SK-N-MC (cell line): ENCODE measurements around the gene DNAJC15.

Experiments
- DNase-seq: peaks from one replicate; pipeline ENCODE4 v3.0.0-alpha.2; 2011; ENCODE audit warnings: low read depth, low spot score
- H3K27ac ChIP-seq: fragments of 200-600 bp; sonication (generic); 2 replicates; pipeline ENCODE4 v1.5.1; 2016; ENCODE audit warnings: mixed run types
- H3K36me3 ChIP-seq: fragments of 200-600 bp; sonication (generic); 2 replicates; pipeline ENCODE4 v1.6.1; 2017; ENCODE audit warnings: antibody characterized with exemption, low read length, mixed read lengths; ENCODE audit not compliant: insufficient read depth
- H3K4me3 ChIP-seq: fragments of 200-600 bp; sonication (generic); 2 replicates; pipeline ENCODE4 v1.5.1; 2016
- H3K9ac ChIP-seq: fragments of 200-600 bp; sonication (generic); 2 replicates; pipeline ENCODE4 v1.8.0; 2017; ENCODE audit warnings: mixed run types, mixed read lengths; ENCODE audit not compliant: insufficient read length
- H3K9me3 ChIP-seq: fragments of 200-600 bp; sonication (generic); 2 replicates; pipeline ENCODE4 v1.6.1; 2017; ENCODE audit warnings: low read depth, mild to moderate bottlenecking, antibody characterized with exemption, low read length, moderate library complexity, mixed read lengths
- EZH2 ChIP-seq: fragments of 200-600 bp; sonication (generic); IDR thresholded peaks from one replicate; pipeline ENCODE4 v1.6.1; 2017; ENCODE audit warnings: antibody characterized with exemption
- FOXP2 ChIP-seq: optimal IDR thresholded peaks from 2 replicates; pipeline ENCODE3; 2011; ENCODE audit warnings: mild to moderate bottlenecking, moderate library complexity; ENCODE audit not compliant: insufficient read depth; ENCODE audit errors: extremely low read length, control extremely low read depth
- POLR2AphosphoS5 ChIP-seq: IDR thresholded peaks from 2 replicates; pipeline ENCODE4 v1.6.1; 2012; ENCODE audit warnings: mild to moderate bottlenecking, low read depth, low read length, borderline replicate concordance

Gene DNAJC15

DNA sequence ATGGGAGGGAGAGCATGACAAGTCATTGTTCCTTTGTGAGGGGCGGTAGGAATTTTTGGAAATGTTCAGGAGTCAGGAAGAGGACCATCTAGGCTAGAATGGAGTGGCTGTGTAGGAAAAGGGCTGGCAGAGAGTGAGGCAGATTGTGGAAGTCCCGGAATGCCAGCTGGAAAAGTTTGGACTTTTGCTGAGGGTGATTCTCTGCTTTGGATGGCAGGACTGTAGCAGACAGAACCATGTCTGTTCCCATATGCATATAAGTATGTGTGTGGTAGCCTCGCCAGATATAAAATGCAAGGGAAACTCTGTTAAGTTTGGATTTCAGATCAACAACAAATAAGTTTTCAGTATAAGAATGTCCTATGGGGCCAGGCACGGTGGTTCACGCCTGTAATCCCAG lies 112.1 kb downstream of the DNAJC15 start:
- H3K9ac ChIP-seq = no peak overlapping the region
- no peaks in the 10 kb centered on the region for H3K9me3 ChIP-seq
- TF ChIP-seq FOXP2 (no peak), EZH2 (no peak), POLR2AphosphoS5 (no peak)
- H3K27ac ChIP-seq = no peak overlapping the region
- DNase-seq = no peak
- H3K4me3 ChIP-seq = no peak overlapping the region
- H3K36me3 ChIP-seq = no peaks in the 10 kb centered on the region

DNA sequence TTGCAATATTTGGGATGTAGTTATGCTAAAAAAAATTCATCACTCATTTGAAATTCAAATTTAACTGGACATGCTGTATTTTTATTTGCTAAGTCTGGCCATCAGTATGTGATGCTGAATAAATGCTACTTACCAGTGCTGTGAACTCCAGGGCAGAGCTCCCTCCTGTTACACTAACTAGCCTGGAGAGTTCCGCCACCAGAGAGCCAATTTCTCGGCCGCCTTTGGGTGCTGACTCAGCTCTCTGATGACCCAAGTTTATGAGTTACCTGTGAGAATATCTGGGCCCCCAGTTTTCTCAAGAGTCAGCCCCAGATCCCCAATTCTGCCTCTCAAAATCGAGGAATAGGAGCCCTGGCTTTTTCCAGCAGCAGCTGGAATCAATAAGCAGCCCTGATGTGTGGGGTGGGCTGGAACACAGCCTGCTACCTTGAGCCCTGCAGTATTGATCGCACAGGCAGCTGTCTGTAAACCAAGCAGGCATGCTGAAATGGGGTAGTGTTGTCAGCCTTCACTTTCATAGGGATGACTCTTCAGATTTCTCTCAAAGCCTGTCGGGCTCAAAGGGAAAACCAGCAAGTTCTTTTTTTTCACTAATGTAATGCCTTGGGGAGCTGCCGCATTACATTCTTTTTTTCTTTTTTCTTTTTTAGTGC lies 113.7 kb downstream of the DNAJC15 start:
- H3K9me3 ChIP-seq = no peaks in the 10 kb centered on the region
- no peak overlapping the region for H3K4me3 ChIP-seq
- no peak for DNase-seq
- H3K36me3 ChIP-seq = no peaks in the 10 kb centered on the region
- no peak overlapping the region for H3K9ac ChIP-seq
- no peak overlapping the region for H3K27ac ChIP-seq
- no peak for TF ChIP-seq EZH2

DNA sequence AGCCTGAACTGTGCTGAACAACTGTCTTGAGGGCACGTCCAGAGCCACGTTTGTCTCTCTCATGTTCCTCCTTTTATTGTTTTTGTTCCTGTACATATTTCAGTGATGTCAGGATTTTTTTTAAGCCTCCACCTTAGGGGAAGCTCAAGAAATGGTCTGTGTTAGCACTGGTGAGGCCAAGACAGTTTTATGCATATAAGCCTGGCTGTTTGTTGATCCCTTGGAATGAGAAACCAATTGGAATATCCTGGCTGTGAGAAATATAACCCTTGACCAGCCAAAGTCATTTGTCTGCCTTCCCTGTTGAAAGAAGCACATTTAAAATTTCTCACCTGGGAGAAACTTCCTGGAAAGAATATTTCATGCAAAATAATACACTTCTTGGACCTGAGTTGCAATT lies 115.8 kb downstream of the DNAJC15 start:
- no peak for DNase-seq
- TF ChIP-seq FOXP2 = no peak
- TF ChIP-seq POLR2AphosphoS5 = no peak
- no peak for TF ChIP-seq EZH2
- no peak overlapping the region for H3K27ac ChIP-seq

DNA sequence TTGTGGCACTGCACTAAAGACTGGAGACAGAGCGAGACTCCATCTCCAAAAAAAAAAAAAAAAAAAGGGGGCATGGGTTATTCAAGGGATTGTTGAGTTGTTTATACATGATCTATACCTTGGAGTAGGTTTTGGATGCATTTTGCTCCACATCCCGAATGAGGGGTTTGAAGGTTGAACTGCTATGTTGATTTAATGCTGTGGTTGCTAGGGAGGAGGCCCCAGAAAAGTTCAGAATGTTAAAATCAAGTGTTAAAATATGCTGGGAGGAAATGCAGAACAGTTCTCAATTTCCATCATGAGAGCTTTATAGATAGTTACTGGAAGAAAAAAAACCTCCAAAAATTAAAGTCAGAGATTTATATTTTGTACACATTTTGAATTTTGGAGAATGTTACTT lies 116.5 kb downstream of the DNAJC15 start:
- H3K36me3 ChIP-seq = no peaks in the 10 kb centered on the region

More for the DNA sequence above, 115.8 kb downstream of the DNAJC15 start:
- Histone ChIP-seq H3K9me3 (no peaks in the 10 kb centered on the region), H3K9ac (no peak overlapping the region), H3K4me3 (no peak overlapping the region), H3K36me3 (no peaks in the 10 kb centered on the region)

DNA sequence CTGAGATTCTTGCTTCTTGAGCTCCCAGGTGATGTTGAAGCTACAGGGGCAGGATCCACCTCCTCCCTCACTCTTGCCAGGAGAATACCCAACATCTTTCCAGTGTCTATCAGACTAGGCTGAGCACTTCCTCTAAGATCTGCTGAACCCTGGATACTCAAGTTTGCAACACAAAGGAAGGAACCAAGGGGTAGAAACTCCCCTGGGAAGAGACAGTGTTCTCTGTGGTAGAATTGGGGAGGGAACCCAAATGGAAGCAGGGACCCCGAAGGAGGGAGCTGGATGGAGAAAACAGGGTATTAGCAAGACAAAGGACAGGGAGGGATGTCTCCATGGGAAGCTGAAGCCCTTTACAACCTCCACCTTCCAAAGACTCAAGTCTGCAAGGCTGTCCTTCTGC lies 117.6 kb downstream of the DNAJC15 start:
- no peaks in the 10 kb centered on the region for H3K36me3 ChIP-seq
- H3K27ac ChIP-seq = no peak overlapping the region
- no peak overlapping the region for H3K9ac ChIP-seq
- DNase-seq = no peak
- H3K9me3 ChIP-seq = no peaks in the 10 kb centered on the region
- TF ChIP-seq EZH2 = no peak
- TF ChIP-seq POLR2AphosphoS5 = no peak
- TF ChIP-seq FOXP2 = no peak
- H3K4me3 ChIP-seq = no peak overlapping the region

More for the DNA sequence above, 116.5 kb downstream of the DNAJC15 start:
- H3K9ac ChIP-seq = no peak overlapping the region
- no peaks in the 10 kb centered on the region for H3K9me3 ChIP-seq
- TF ChIP-seq POLR2AphosphoS5 (no peak), EZH2 (no peak), FOXP2 (no peak)
- H3K27ac ChIP-seq = no peak overlapping the region
- DNase-seq = no peak
- H3K4me3 ChIP-seq = no peak overlapping the region

- H3K36me3 ChIP-seq = no peaks in the 10 kb centered on the region
- DNase-seq = no peak
- H3K9me3 ChIP-seq = no peaks in the 10 kb centered on the region
- no peak overlapping the region for H3K9ac ChIP-seq
- H3K27ac ChIP-seq = no peak overlapping the region
- H3K4me3 ChIP-seq = no peak overlapping the region
- TF ChIP-seq POLR2AphosphoS5 (no peak), EZH2 (no peak), FOXP2 (no peak)
Observed at GRCh38 chr13:43141685-43142084, 118.3 kb downstream of the DNAJC15 start.

GRCh38 chr13:43143591-43143990 lies 120.2 kb downstream of the DNAJC15 start:
- H3K9me3 ChIP-seq = no peaks in the 10 kb centered on the region
- H3K27ac ChIP-seq = no peak overlapping the region
- no peak for DNase-seq
- no peaks in the 10 kb centered on the region for H3K36me3 ChIP-seq
- H3K4me3 ChIP-seq = no peak overlapping the region
- no peak overlapping the region for H3K9ac ChIP-seq
- TF ChIP-seq POLR2AphosphoS5 (no peak), FOXP2 (no peak), EZH2 (no peak)

DNA sequence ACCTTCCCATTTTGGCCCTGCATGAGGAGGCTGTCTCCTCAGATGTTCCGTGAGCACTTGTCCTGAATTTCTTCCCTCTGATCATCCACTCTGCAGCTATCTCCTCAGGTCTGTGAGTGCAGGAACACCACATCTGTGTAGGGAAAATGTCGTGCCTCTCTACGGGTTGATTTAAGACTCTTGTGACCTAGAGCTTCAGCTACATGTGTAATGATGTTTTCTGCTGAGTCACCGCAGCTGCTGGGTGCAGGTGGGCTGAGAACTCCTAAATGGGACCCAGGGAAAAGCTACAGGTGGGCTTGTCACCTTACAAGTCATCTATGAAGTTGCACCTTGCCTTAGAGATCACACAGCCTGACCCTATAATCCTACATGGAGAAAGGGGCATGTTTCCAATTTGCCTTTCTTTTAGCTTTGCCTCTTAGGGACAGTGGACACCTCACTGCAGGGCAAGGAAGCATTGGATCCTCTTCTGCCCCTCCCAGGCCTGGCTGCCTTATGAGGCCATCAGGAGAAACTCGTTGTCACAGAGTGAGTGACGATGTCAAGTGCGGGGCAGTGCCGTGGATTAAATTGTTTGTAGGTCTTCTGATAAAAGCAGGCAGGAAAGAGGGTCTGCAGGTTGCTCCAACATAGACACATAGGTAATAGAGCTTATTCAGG lies 122.3 kb downstream of the DNAJC15 start:
- H3K27ac ChIP-seq = no peak overlapping the region
- H3K9ac ChIP-seq = no peak overlapping the region
- no peak for DNase-seq
- no peaks in the 10 kb centered on the region for H3K9me3 ChIP-seq
- TF ChIP-seq EZH2 (no peak), FOXP2 (no peak), POLR2AphosphoS5 (no peak)
- H3K36me3 ChIP-seq = no peaks in the 10 kb centered on the region
- H3K4me3 ChIP-seq = no peak overlapping the region

- no peak overlapping the region for H3K4me3 ChIP-seq
- no peak overlapping the region for H3K9ac ChIP-seq
- no peak for DNase-seq
- H3K9me3 ChIP-seq = no peaks in the 10 kb centered on the region
- no peaks in the 10 kb centered on the region for H3K36me3 ChIP-seq
- no peak for TF ChIP-seq POLR2AphosphoS5
- no peak for TF ChIP-seq EZH2
- no peak for TF ChIP-seq FOXP2
- H3K27ac ChIP-seq = no peak overlapping the region
Observed at GRCh38 chr13:43146400-43146799, 123.0 kb downstream of the DNAJC15 start.
